ENCODE results near the gene RAB40B.

RAB40B gene

DNA sequence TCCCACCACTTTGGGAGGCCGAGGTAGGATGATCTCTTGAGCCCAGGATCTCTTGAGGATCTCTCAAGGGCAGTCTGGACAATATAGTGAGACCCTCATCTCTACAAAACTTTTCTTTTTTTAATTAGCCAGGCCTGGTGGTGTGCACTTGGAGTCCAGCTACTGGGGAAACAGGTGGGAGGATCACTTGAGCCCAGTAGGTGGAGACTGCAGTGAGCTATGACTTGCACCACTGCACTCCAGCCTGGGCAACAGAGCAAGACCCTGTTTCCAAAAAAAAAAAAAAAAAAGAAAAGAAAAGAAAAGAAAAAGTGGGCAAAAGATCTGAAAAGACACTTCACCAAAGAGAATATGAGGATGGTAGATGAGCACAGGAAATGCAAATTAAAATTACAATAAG lies 15.0 kb downstream of the RAB40B start (continued):
- TF ChIP-seq, protein P1, sequence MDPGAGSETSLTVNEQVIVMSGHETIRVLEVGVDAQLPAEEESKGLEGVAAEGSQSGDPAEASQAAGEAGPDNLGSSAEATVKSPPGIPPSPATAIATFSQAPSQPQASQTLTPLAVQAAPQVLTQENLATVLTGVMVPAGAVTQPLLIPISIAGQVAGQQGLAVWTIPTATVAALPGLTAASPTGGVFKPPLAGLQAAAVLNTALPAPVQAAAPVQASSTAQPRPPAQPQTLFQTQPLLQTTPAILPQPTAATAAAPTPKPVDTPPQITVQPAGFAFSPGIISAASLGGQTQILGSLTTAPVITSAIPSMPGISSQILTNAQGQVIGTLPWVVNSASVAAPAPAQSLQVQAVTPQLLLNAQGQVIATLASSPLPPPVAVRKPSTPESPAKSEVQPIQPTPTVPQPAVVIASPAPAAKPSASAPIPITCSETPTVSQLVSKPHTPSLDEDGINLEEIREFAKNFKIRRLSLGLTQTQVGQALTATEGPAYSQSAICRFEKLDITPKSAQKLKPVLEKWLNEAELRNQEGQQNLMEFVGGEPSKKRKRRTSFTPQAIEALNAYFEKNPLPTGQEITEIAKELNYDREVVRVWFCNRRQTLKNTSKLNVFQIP (CRISPR knock-in tag; IDR thresholded peaks at IDR 0.05; ENCODE audit: borderline replicate concordance, low read depth) = no peak
- TF ChIP-seq, protein P2, sequence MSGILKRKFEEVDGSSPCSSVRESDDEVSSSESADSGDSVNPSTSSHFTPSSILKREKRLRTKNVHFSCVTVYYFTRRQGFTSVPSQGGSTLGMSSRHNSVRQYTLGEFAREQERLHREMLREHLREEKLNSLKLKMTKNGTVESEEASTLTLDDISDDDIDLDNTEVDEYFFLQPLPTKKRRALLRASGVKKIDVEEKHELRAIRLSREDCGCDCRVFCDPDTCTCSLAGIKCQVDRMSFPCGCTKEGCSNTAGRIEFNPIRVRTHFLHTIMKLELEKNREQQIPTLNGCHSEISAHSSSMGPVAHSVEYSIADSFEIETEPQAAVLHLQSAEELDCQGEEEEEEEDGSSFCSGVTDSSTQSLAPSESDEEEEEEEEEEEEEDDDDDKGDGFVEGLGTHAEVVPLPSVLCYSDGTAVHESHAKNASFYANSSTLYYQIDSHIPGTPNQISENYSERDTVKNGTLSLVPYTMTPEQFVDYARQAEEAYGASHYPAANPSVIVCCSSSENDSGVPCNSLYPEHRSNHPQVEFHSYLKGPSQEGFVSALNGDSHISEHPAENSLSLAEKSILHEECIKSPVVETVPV (CRISPR knock-in tag; IDR thresholded peaks at IDR 0.05) = no peak
- no peak for TF ChIP-seq ARNTL (CRISPR knock-in tag; IDR thresholded peaks at IDR 0.05; ENCODE audit: borderline replicate concordance, low read depth)

DNA sequence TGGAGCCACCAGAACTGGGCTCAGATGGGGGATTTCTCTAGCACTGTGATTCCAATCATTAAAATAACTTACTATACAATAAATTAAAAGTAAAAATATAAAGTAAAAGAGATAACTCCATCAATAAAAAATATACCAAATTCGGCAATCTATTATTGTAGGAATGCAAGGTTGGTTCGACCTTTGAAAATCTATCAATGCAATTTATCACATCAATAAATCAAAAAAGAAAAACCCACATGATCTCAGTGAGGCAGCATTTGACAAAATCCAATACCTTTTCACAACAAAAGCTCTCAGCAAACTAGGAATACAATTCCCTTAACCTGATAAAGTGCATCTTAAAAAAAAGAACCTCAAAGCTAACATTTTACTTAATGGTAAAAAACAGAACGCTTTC lies 17.0 kb downstream of the RAB40B start:
- no peak for ATAC-seq
- TF ChIP-seq PPARA (CRISPR knock-in tag; IDR thresholded peaks at IDR 0.05; ENCODE audit: borderline replicate concordance) (no peak), RARB (CRISPR knock-in tag; IDR thresholded peaks at IDR 0.05) (no peak), SNAI2 (CRISPR knock-in tag; IDR thresholded peaks at IDR 0.05) (no peak), ZNF565 (CRISPR knock-in tag; conservative IDR thresholded peaks at IDR 0.05; ENCODE audit: low read depth) (no peak), OSR1 (CRISPR knock-in tag; IDR thresholded peaks at IDR 0.05) (no peak), BACH2 (CRISPR knock-in tag; IDR thresholded peaks at IDR 0.05; ENCODE audit: borderline replicate concordance) (no peak), TCF4 (CRISPR knock-in tag; IDR thresholded peaks at IDR 0.05; ENCODE audit: borderline replicate concordance) (no peak), CSDC2 (CRISPR knock-in tag; IDR thresholded peaks at IDR 0.05) (no peak), ARNTL (CRISPR knock-in tag; IDR thresholded peaks at IDR 0.05; ENCODE audit: borderline replicate concordance, low read depth) (no peak), ISL1 (CRISPR knock-in tag; IDR thresholded peaks at IDR 0.05) (no peak), GLIS3 (CRISPR knock-in tag; IDR thresholded peaks at IDR 0.05) (no peak), ZFP3 (CRISPR knock-in tag; IDR thresholded peaks at IDR 0.05) (no peak), ESRRG (CRISPR knock-in tag; IDR thresholded peaks at IDR 0.05) (no peak), ZNF8 (CRISPR knock-in tag; IDR thresholded peaks at IDR 0.05) (no peak)
- TF ChIP-seq, protein P3, sequence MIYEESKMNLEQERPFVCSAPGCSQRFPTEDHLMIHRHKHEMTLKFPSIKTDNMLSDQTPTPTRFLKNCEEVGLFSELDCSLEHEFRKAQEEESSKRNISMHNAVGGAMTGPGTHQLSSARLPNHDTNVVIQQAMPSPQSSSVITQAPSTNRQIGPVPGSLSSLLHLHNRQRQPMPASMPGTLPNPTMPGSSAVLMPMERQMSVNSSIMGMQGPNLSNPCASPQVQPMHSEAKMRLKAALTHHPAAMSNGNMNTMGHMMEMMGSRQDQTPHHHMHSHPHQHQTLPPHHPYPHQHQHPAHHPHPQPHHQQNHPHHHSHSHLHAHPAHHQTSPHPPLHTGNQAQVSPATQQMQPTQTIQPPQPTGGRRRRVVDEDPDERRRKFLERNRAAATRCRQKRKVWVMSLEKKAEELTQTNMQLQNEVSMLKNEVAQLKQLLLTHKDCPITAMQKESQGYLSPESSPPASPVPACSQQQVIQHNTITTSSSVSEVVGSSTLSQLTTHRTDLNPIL (CRISPR knock-in tag; IDR thresholded peaks at IDR 0.05; ENCODE audit: low read depth) = no peak
- TF ChIP-seq, protein P2 (CRISPR knock-in tag; IDR thresholded peaks at IDR 0.05) = no peak
- TF ChIP-seq, protein P4, sequence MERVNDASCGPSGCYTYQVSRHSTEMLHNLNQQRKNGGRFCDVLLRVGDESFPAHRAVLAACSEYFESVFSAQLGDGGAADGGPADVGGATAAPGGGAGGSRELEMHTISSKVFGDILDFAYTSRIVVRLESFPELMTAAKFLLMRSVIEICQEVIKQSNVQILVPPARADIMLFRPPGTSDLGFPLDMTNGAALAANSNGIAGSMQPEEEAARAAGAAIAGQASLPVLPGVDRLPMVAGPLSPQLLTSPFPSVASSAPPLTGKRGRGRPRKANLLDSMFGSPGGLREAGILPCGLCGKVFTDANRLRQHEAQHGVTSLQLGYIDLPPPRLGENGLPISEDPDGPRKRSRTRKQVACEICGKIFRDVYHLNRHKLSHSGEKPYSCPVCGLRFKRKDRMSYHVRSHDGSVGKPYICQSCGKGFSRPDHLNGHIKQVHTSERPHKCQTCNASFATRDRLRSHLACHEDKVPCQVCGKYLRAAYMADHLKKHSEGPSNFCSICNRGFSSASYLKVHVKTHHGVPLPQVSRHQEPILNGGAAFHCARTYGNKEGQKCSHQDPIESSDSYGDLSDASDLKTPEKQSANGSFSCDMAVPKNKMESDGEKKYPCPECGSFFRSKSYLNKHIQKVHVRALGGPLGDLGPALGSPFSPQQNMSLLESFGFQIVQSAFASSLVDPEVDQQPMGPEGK (CRISPR knock-in tag; IDR thresholded peaks at IDR 0.05; ENCODE audit: borderline replicate concordance) = no peak
- TF ChIP-seq, protein P1 (CRISPR knock-in tag; IDR thresholded peaks at IDR 0.05; ENCODE audit: borderline replicate concordance, low read depth) = no peak

DNA sequence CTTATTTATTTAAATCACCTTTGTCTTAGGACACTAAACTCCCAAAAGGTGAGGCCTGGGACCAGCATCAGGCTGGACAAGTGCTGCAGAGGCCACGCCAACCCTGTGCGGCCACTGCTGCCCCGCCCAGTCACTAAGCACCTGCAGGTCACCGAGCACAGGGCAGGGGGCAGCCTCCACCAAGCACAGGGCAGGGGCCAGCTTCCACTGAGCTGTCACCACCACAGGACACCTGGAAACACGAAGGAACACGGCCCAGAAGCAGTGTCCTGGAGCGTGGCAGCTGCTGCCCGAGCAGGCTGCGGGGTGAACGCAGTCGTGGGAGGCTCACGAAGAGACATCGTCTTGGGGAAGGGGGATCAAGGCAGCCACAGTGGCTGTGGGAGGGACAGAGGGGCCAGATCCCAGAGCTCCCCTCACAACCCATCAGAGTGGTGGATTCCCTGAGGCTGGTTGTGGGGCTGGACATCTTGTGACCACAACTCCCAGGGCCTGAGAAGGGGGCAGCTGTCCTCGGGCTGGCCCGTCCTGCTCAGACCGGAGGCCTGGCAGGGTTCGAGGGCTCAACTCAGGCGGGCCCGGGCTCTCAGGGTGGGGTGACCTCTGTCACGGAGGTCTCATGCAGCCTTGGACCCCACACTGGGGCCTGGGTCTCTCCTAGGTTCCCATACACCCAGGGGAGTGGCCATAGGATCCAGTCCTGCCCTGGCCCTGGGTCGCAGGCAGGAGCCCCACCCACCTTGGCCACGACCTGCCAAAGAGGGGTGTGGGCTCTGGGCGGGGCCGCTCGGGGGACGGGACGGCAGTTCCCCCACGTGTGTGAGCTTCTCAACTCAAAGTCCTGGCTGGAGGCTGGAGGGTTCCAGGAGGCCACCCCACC lies 18.7 kb downstream of the RAB40B start:
- ATAC-seq = no peak
- TF ChIP-seq ISL1 (CRISPR knock-in tag; IDR thresholded peaks at IDR 0.05) = no peak
- TF ChIP-seq, protein P2 (CRISPR knock-in tag; IDR thresholded peaks at IDR 0.05) = no peak
- no peak for TF ChIP-seq ZFP3 (CRISPR knock-in tag; IDR thresholded peaks at IDR 0.05)
- no peak for TF ChIP-seq OSR1 (CRISPR knock-in tag; IDR thresholded peaks at IDR 0.05)
- TF ChIP-seq CSDC2 (CRISPR knock-in tag; IDR thresholded peaks at IDR 0.05) = no peak
- no peak for TF ChIP-seq TCF4 (CRISPR knock-in tag; IDR thresholded peaks at IDR 0.05; ENCODE audit: borderline replicate concordance)
- TF ChIP-seq TOX (CRISPR knock-in tag; IDR thresholded peaks at IDR 0.05; ENCODE audit: borderline replicate concordance) = no peak
- TF ChIP-seq BACH2 (CRISPR knock-in tag; IDR thresholded peaks at IDR 0.05; ENCODE audit: borderline replicate concordance) = no peak
- TF ChIP-seq, protein P5, sequence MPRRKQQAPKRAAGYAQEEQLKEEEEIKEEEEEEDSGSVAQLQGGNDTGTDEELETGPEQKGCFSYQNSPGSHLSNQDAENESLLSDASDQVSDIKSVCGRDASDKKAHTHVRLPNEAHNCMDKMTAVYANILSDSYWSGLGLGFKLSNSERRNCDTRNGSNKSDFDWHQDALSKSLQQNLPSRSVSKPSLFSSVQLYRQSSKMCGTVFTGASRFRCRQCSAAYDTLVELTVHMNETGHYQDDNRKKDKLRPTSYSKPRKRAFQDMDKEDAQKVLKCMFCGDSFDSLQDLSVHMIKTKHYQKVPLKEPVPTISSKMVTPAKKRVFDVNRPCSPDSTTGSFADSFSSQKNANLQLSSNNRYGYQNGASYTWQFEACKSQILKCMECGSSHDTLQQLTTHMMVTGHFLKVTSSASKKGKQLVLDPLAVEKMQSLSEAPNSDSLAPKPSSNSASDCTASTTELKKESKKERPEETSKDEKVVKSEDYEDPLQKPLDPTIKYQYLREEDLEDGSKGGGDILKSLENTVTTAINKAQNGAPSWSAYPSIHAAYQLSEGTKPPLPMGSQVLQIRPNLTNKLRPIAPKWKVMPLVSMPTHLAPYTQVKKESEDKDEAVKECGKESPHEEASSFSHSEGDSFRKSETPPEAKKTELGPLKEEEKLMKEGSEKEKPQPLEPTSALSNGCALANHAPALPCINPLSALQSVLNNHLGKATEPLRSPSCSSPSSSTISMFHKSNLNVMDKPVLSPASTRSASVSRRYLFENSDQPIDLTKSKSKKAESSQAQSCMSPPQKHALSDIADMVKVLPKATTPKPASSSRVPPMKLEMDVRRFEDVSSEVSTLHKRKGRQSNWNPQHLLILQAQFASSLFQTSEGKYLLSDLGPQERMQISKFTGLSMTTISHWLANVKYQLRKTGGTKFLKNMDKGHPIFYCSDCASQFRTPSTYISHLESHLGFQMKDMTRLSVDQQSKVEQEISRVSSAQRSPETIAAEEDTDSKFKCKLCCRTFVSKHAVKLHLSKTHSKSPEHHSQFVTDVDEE (CRISPR knock-in tag; IDR thresholded peaks at IDR 0.05) = no peak
- TF ChIP-seq ZNF70 (CRISPR knock-in tag; IDR thresholded peaks at IDR 0.05) = no peak

All from SK-N-SH treated with all-trans-retinoic acid at 6 μM for 48 hours (cell line).